GM12878 (cell line): ENCODE results near the gene MYO1D.

Source experiments
- BHLHE40 ChIP-seq, 2 experiments: fragments of 450-650 bp in 1 of 2; IDR thresholded peaks; 2 replicates each; pipeline ENCODE4 v1.6.1; 2011 to 2017; ENCODE audit warnings: low read depth in 2 of 2, borderline replicate concordance in 1 of 2, improper control_type of control experiment in 1 of 2, low read length in 1 of 2, mild to moderate bottlenecking in 1 of 2
- POLR2A ChIP-seq: IDR thresholded peaks from 2 replicates; pipeline ENCODE4 v1.6.1; 2011; ENCODE audit warnings: low read depth, mild to moderate bottlenecking, low read length
- RFX5 ChIP-seq: IDR thresholded peaks from 2 replicates; pipeline ENCODE4 v1.6.1; 2011; ENCODE audit warnings: low read depth, low read length, improper control_type of control experiment
- SP1 ChIP-seq: IDR thresholded peaks from one replicate; pipeline ENCODE4 v1.6.1; 2011; ENCODE audit warnings: low read depth, low read length
- SPI1 ChIP-seq: IDR thresholded peaks from 2 replicates; pipeline ENCODE4 v1.6.1; 2011; ENCODE audit warnings: low read depth, mild to moderate bottlenecking, low read length, moderate library complexity, borderline replicate concordance; ENCODE audit not compliant: insufficient read depth
- ZBED1 ChIP-seq: IDR thresholded peaks from 2 replicates; pipeline ENCODE4 v1.6.1; 2016; ENCODE audit warnings: borderline replicate concordance
- TF ChIP-seq, protein P1 (sequence below): fragments of 450-650 bp; IDR thresholded peaks from 2 replicates; pipeline ENCODE4 v1.6.1; 2017; ENCODE audit warnings: borderline replicate concordance

DNA sequence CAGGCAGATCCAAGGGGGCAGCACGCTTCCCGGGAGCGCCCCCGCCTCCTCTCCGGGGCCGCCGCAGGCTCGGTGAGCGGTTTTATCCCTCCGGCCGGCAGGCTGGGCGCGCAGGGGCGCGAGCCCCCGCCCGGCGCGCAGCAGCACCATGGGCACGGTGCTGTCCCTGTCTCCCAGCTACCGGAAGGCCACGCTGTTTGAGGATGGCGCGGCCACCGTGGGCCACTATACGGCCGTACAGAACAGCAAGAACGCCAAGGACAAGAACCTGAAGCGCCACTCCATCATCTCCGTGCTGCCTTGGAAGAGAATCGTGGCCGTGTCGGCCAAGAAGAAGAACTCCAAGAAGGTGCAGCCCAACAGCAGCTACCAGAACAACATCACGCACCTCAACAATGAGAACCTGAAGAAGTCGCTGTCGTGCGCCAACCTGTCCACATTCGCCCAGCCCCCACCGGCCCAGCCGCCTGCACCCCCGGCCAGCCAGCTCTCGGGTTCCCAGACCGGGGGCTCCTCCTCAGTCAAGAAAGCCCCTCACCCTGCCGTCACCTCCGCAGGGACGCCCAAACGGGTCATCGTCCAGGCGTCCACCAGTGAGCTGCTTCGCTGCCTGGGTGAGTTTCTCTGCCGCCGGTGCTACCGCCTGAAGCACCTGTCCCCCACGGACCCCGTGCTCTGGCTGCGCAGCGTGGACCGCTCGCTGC, 389.3 kb downstream of the MYO1D start:
- TF ChIP-seq SP1, result no peak
- TF ChIP-seq BHLHE40 (IDR thresholded peaks at IDR 0.05; ENCODE audit: borderline replicate concordance in 1 of 2, low read depth in 2 of 2, low read length in 1 of 2), result no peak
- TF ChIP-seq POLR2A, result peak; percentile 71
- TF ChIP-seq, protein P1, sequence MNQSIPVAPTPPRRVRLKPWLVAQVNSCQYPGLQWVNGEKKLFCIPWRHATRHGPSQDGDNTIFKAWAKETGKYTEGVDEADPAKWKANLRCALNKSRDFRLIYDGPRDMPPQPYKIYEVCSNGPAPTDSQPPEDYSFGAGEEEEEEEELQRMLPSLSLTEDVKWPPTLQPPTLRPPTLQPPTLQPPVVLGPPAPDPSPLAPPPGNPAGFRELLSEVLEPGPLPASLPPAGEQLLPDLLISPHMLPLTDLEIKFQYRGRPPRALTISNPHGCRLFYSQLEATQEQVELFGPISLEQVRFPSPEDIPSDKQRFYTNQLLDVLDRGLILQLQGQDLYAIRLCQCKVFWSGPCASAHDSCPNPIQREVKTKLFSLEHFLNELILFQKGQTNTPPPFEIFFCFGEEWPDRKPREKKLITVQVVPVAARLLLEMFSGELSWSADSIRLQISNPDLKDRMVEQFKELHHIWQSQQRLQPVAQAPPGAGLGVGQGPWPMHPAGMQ, result no peak
- no peak for TF ChIP-seq ZBED1
- TF ChIP-seq SPI1, result no peak
- TF ChIP-seq RFX5, result no peak
